CD4-positive, alpha-beta T cell treated with Interleukin-6 for 4 hours (primary cell): ENCODE measurements around the gene SENP6.
"Not testable (repeated sequence)": the region's sequence is repeated elsewhere in the genome, so short reads cannot be mapped to it uniquely, and the experiment has no call there.

Source experiments
- DNase-seq: peaks from one replicate; pipeline ENCODE4 v3.0.0-alpha.2; 2020; ENCODE audit warnings: mixed read lengths

Gene SENP6

GRCh38 chr6:75601304-75602245, at the start of gene SENP6:
Gene SENP6 (plus strand): TSS chr6:75601880. CDS start chr6:75602525, 645 bp downstream.
- DNase-seq: peak; percentile 80

- DNase-seq: no peak
These were observed 45.4 kb upstream of the SENP6 start for GRCh38 chr6:75556240-75556639.

DNA sequence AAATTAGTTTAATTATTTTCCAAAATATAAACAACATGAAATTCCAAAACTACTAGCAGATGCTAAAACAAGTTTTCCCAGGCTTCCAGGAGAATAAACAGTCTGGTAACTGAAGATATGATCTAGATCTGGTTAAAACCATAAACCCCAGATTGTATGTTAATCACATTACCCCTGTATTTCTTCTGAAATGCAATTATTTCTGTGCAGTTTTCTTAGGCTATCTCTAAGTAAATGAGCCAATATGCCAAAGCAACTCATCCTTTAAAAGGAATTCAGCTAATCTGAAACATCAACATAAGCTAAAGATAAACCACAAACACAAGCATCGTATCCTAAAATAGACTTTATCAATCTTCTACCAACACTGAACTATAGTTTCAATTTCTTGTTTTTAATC, 44.6 kb upstream of the SENP6 start:
- DNase-seq: no peak

DNA sequence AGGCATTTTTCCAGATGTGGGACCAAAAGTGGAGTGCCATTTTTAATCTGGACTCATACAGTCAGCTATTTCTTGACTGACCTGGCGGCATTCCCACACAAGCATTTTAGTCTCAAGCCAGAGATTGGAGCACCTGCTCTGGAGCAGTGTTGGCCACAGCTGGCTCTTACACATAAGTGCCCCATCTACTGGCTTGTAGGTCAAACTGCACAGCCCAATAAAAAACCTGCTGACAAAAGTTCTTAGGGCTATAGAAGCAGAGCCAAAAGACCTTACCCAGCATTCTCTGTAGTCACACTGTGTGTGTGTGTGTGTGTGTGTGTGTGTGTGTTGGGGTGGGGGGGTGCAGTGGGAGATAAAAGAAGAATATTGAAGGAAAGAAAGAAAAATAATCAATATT, 38.6 kb upstream of the SENP6 start:
- no peak for DNase-seq

GRCh38 chr6:75566137-75566767, 35.4 kb upstream of the SENP6 start:
- no peak for DNase-seq

DNA sequence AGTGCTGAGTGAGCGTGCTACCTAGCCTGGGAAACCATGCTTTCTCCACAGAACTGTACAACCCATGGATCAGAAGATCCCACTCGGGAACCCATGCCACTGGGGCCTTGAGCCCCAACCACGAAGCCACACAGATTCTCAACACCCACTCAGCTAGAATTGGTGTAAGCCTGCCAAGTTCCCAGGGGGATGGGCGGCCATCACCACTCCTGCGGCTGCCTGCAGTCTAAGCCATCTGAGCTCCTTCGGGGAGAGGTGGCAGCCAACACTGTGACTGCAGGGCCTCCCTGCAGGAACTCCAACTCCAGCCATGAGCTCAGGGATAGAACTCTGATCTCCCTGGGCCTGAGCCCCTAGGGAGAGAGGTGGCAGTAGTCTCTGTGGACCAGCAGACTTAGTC, 33.6 kb upstream of the SENP6 start:
- no peak for DNase-seq

GRCh38 chr6:75568965-75569364, 32.7 kb upstream of the SENP6 start:
- no peak for DNase-seq

DNA sequence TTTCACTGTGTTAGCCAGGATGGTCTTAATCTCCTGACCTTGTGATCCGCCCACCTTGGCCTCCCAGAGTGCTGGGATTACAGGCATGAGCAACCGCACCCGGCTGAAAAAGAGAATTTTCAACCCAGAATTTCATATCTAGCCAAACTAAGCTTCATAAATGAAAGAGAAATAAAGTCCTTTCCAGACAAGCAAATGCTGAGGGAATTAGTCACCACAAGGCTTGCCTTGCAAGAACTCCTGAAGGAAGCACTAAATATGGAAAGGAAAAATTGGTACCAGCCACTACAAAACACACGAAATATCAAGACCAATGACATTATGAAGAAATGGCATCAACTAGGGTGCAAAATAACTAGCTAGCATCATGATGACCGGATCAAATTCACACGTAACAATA, 31.0 kb upstream of the SENP6 start:
- DNase-seq: not testable (repeated sequence)

DNA sequence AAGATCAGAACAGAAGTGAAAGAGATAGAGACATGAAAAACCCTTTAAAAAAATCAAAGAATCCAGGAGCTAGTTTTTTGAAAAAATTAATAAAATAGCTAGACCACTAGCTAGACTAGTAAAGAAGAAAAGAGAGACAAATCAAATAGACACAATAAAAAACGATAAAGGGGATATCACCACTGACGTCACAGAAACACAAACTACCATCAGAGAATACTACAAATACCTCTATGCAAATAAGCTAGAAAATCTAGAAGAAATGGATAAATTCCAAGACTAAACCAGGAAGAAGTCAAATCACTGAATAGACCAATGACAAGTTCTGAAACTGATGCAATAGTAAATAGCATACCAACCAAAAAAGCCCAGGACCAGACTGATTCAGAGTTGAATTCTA, 29.6 kb upstream of the SENP6 start:
- no peak for DNase-seq

DNA sequence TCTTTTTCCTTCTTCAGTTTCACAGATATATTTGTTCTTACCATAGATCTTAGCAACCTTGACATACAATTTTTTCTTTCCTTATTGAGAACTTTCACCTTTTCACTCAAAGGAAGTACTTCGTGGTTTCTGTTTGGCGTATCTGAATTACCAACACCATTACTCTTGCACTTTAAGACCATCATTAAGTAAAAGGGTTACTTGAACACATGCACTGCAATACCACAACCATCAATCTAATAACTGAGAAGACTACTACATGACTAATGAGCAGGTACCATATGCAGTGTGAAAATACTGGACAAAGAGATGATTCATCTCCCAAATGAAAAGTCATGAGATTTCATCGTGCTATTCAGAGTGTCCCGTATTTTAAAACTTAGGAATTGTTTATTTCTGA, 21.7 kb upstream of the SENP6 start:
- no peak for DNase-seq

- no peak for DNase-seq
These were observed 20.4 kb upstream of the SENP6 start for GRCh38 chr6:75581231-75581630.

DNA sequence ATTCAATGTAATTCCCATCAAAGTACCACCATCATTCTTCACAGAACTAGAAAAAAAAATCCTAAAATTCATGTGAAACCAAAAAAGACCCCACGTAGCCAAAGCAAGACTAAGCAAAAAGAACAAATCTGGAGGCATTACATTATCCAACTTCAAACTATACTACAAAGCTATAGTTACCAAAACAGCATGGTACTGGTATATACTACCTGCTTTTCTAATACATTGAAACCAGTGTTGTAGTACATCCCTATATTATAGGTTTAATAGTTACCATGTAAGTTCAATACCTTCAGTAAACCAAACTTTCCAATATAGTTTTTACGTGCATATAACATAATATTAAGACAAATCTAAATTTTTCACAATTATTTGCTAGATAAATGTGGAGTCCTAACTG, 17.1 kb upstream of the SENP6 start:
- DNase-seq: not testable (repeated sequence)

DNA sequence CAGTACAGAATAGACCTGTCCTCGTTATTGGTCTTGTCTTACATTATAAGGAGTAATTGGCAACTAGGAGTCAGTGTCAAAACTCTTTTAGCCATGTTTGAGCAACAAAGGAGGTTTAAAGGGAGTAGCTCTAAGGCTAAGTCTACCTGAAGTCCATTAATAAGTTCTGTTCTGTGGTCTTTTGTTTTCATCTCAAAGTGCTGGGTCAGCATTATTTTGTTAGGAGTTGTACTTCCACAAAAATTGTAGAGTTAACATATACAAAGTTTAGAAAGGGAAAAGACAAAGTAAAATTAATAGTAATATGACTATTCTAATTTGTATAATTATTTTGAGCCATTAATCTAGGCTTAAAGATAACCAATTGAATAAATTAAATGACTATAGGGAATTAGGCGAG, 12.7 kb upstream of the SENP6 start:
- DNase-seq: no peak

DNA sequence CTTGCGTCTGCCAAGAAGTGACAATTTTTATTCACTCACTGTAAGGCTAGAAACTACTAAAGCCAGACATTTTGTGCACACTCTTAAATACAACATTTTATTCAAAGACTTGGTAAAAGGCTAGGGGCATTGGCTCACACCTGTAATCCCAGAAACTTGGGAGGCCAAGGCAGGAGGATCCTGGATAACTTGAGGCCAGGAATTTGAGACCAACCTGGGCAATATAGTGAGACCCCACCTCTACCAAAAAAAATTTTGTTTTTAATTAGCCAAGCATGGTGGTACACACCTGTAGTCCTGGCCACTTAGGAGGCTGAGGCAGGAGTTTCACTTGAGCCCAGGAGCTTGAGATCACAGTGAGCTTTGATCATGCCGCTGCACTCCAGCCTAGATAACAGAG, 11.3 kb upstream of the SENP6 start:
- DNase-seq: no peak

- DNase-seq: not testable (repeated sequence)
These were observed 5.3 kb upstream of the SENP6 start for GRCh38 chr6:75596380-75596779.

- DNase-seq: no peak
These were observed 912 bp upstream of the SENP6 start for GRCh38 chr6:75600768-75601167.

DNA sequence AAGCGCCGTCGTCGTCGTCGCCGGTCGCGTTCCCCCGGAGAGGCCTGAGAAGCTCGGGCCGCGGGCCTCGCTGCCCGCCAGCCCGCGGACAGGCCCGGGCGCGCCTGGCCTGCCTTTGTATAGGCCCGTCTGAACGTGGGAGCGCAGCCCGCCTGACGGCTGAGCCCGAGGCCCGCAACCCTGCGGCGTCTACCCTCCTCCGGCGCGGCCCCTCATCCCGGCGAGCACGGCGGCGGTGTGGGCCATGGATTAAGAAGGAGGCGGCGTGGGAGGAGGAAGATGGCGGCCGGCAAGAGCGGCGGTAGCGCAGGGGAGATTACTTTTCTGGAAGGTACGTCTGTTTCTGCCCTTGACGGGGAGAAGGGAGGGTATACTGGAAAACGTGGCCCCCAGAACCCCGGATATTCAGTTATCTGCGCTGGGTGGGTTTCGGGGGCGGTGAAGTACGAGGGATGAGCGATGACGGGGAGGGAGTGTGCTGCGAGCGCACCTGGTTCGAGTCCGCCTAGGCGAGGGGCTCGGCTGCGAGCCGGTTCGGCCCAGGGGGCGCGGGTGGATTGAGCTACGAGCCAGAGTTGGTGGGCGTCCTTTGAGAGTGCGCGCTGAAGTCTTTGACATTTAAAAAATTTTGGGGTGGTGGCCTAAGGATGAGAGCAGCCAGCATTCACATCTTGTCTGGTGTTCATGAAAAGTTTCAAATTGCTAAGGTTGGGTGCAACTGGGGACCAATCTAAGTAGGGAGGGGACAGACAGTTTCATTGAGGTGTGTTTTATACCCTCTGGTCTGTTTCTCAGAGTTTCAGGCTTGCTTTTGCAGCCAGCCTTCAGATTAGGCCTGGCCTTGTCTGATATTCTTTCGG, 796 bp downstream of the SENP6 start:
- DNase-seq: peak; percentile 65

DNA sequence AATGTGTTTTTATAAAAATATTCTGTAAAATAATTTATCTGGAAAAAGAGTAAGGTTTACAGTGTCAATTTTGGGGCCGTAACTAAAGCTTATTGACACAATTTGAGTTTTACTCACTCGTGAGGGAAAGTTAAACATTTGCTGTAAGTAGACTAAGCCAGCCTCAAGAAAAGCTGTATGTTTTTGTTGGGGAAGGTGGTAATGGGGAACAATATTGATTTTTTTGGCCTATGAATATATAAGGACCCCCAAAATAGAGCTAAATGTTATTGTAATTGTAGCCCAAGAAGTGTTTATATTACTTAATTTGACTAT, 1.4 kb downstream of the SENP6 start:
- DNase-seq: no peak

- no peak for DNase-seq
These were observed 2.6 kb downstream of the SENP6 start for GRCh38 chr6:75604294-75604693.

GRCh38 chr6:75605635-75606034, 4.0 kb downstream of the SENP6 start:
- no peak for DNase-seq

- no peak for DNase-seq
These were observed 6.6 kb downstream of the SENP6 start for GRCh38 chr6:75608304-75608703.

GRCh38 chr6:75608956-75609533, 7.4 kb downstream of the SENP6 start:
- no peak for DNase-seq
